Cortex of kidney (tissue), 1 donor: ENCODE measurements around the gene TCEAL7.
"Not testable (repeated sequence)": the region's sequence is repeated elsewhere in the genome, so short reads cannot be mapped to it uniquely, and the experiment has no call there.

ENCODE experiments used
- DNase-seq: peaks from one replicate; lab custom pipeline; 2025; lab: John Stamatoyannopoulos, UW

The TCEAL7 gene

GRCh38 chrX:103329991-103330390 lies at the start of gene TCEAL7:
TSS of gene TCEAL7 (plus strand) at chrX:103330239. CDS start at chrX:103331404, 1,165 bp downstream.
- no peak for DNase-seq

- DNase-seq = no peak
These were observed 36.9 kb upstream of the TCEAL7 start for GRCh38 chrX:103293118-103293517.

DNA sequence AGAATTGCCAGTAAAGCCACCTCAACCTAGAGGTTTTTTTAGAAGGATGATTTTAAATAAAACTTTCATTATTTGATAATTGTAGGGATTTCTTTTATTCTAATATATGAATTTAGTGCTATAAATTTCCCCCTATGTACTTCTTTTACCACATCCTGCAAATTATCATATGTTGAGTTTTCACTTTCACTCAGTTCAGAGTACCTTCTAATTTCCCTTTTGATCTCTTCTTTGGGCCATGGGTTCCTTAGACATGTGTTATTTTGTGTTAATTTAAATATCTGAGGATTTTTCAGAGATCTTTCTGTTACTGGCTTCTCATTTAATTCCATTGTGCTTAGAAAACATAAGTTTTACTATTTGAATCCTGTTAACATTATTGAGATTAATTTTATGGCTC lies 25.3 kb upstream of the TCEAL7 start:
- no peak for DNase-seq

GRCh38 chrX:103305666-103306065 lies 24.4 kb upstream of the TCEAL7 start:
- DNase-seq = not testable (repeated sequence)

DNA sequence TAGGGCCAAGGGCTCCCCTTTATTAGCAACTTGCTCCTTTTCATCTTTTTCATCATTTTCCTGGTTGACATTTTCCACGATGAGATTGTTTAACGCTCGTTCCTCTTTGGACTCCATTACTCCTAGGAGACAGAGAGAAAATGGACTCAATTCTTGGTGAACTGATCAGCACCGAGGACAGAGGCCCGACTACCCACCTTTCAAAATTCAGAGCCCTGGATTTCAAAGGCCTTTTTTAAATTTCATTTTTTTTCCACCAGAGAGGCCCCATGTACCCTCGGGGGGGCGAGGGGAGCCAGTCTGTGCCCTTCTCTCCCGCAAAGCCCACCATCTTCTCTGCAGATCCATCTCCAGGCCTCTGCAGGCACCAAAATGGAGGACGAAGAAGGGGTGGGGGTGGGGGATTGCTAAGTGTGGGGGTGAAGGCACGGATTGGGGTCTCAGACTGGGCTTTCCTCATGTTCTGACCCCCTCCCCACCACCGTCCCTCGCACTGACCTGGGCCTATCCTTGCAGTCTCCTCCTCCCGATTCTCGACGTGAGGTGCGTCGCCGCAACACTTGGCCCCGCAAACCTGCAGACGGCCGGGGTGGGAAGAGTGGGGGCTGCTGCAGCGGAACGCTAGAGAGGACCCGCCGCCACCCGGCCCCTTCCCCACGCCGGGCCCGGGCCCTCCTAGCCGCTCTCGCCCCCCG lies 20.0 kb upstream of the TCEAL7 start:
- no peak for DNase-seq

GRCh38 chrX:103310555-103311398 lies 19.3 kb upstream of the TCEAL7 start, which contains the start of gene BEX2:
TSS of gene BEX2 (minus strand) at chrX:103310990. CDS start at chrX:103309976, 1,014 bp downstream.
- DNase-seq = no peak

DNA sequence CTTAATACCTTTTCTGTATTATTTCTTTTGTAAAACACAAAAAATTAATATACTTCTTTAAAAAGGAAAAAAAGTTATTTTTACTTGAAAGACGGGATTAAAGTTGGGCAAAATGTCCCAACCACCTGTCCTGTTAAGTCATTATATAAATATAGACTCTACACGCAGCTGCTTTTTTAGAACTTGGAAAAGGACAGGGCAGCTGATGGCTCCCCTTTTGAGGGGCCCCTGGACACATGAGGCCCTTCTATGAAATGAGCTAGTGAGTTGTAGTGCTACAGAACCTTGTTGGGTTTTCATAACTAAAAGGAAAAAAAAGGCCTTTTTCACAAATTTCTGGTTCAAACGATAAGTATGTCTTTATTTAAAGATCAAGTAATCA lies 18.6 kb upstream of the TCEAL7 start:
- DNase-seq = no peak

GRCh38 chrX:103330681-103331288 lies 746 bp downstream of the TCEAL7 start:
- DNase-seq = no peak

DNA sequence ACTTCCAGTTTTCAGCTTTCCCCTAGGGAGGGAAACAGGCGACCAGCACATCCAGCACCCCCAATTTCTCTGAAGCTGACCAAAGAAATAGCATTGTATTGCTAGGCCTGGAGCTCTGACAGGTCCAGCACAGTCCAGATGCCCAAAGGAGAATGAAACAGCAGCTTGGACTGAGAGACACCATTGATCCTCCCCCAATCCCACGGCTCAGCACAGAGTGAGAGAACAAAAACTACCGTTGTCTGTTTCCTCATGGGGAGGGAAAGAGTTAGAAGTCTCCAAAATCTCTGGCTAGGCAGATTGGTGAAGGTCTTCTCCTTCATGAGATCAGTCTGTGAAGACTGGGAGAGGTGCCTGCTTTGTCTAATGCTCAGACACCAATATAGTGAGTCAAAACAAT lies 8.6 kb downstream of the TCEAL7 start:
- no peak for DNase-seq

GRCh38 chrX:103343105-103343504 lies 13.1 kb downstream of the TCEAL7 start:
- DNase-seq = no peak

DNA sequence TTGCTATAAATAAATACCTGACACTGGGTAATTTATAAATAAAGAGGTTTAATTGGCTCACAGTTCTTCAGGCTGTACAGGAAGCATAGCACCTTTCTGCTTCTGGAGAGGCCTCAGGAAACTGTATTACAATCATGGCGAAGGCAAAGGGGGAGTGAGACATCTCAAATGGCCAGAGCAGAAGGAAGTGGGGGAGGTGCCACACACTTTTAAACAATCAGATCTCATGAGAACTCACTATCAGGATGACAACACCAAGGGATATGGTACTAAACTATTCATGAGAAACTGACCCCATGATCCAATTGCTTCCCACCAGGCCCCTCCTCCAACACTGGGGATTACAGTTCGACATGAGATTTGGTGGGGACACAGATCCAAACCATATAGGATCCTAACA lies 14.6 kb downstream of the TCEAL7 start:
- no peak for DNase-seq

DNA sequence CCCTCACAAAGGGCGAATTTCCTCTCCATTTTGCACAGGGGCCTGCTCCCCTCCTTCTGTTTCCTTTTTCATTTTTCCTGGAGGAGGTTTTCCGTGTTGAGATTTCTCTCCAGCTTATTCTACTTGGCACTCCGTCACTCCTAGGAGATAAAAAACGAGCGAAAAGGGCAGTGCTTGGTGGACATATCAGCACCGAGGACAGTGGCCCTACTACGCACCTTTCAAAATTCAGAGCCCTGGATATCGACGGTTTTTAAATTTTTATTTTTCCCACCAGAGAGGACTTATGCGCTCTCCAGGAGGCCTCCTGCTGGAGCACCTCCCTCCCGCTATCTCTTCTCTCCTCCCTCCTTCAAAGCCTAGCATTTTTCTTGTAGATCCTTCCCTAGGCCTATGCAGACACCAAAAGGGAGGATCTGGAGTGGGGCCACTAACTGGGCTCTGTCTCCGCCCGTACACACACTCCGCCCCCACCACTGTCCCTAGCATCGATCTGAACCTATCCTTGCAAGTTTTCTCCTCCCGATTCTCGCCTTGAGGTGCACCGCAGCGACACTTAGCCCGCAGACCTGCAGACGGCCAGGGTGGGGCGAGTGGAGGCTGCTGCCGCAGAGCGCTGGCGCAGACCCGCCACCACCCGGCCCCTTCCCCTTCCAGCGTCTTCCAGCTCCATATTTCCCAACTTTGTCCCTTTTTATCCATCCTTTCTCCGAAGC lies 17.8 kb downstream of the TCEAL7 start:
- DNase-seq = no peak

DNA sequence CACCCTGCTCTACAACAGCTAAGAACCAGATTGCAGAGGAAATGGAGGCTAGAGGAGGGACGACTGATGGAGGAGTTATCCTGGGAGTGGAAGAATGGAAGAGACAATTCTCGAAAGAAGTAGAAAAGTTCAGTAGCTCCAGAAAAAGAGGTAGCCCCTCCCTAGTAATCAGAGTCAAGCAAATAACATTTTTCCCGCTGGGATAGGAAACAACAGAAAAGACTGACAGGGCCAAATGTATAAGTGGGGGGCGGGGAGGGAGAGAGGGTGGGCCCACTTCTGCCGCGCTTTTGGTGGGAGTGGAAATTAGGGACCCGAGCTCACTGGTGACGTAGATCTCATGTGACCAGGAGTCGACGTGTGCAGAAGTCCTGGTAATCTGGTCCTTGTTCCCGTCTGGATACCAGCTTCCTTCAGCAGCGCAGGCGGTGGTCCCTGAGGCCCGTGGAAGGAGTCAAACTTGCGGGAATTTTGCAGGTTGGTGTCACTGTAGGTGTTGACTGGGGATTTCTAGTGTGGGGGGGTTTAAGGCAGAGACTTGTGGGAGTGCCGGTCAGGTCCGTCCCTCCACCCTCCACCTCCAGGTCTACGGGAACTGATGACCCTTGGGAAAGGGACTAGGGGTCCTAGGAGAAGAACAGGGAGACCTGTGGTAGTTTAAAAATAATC lies 26.2 kb downstream of the TCEAL7 start, which contains the start of gene TCEAL9:
Gene TCEAL9 (plus strand): TSS at position 377 of the 669 bp plus-strand sequence. CDS start 1,179 bp downstream, outside the sequence.
- DNase-seq = no peak

DNA sequence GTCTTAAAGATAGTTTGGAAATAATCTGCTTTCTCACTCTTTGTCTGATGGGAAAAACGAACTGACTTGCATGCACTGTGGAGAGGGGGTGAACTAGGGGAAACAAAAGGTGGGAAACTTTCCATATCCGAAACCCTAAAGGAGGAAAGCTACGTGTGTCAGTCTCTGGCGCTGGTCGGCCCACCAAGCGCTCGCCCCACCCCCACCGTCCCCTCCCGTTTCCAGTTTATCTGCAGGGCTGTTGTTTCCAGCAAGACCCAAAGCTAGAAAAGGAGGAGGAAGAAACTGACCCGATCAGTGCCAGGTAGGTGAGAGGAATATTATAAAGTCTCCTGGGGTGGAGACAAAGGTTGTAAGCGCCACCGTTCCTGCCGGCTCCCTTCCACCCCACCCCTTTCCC lies 26.8 kb downstream of the TCEAL7 start:
- DNase-seq = no peak

GRCh38 chrX:103357871-103358270 lies 27.8 kb downstream of the TCEAL7 start:
- DNase-seq = no peak

DNA sequence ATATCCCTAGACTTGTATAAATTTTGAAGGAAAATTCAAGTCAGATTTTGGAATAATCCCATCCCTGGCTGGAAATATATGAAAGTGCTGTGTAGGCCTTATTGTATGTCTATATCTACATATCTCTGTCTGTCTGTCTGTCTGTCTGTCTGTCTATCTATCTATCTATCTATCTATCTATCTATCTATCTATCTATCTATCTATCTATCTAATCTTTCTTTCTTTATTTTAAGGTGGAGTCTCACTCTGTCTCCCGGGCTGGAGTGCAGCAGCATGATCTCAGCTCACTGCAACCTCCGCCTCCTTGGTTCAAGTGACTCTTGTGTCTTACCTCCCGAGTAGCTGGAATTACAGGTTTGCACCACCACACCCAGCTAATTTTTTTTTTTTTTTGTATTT lies 29.6 kb downstream of the TCEAL7 start:
- DNase-seq = not testable (repeated sequence)

GRCh38 chrX:103360092-103360491 lies 30.1 kb downstream of the TCEAL7 start:
- DNase-seq = no peak

- no peak for DNase-seq
These were observed 30.9 kb downstream of the TCEAL7 start for GRCh38 chrX:103360916-103361315.

DNA sequence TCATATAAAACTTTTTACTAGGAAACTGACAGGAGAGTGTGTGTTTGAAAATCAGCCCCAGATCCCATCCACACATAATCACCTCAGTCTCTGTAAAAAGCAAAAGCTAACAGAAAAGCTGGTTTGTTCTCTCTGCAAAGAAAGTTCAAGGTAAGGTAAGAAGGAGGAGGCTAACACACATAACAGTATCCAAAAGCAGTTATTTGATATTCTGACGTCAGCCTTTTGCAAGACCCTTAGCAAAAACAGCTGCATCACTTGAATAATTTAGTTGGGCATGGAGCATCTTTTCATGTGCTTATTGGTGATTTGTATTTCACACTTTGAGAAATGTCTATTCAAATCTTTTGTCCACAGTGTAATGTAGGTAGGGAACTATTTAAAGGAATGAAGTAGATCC lies 31.8 kb downstream of the TCEAL7 start:
- DNase-seq = no peak

DNA sequence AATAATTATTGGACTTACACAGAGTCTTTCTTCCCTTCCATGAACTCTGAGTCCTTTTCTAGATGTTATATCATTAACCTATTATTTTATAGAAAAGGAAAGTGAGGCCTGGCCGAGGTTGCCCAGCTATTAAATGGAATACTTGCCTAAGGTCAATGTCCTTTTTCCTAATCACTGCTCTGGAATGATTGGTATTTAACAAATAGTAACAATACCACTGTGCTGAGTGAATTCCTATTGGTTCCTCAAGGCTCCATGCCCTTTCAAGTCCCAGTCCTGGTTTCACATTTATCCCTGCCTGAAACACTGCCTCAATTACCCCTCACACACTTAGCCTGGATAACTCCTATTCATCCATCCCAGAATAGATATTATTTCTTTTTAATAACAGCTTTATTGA lies 32.4 kb downstream of the TCEAL7 start:
- no peak for DNase-seq

GRCh38 chrX:103363046-103363445 lies 33.0 kb downstream of the TCEAL7 start:
- no peak for DNase-seq
